OCI-LY7 (cell line): ENCODE results near the gene PIEZO2.

Experiments
- EZH2phosphoT487 ChIP-seq: fragments of 200-600 bp; sonication (generic); IDR thresholded peaks from 2 replicates; pipeline ENCODE4 v1.6.1; 2018; ENCODE audit warnings: low read depth, borderline replicate concordance, mild to moderate bottlenecking, mixed run types, antibody characterized with exemption, low read length, moderate library complexity, mixed read lengths
- TF ChIP-seq, protein P1 (sequence below): fragments of 200-600 bp; sonication (generic); conservative IDR thresholded peaks from 2 replicates; pipeline ENCODE4 v1.5.1; 2014; ENCODE audit warnings: mild to moderate bottlenecking, antibody characterized with exemption, low read length, moderate library complexity, mixed read lengths

DNA sequence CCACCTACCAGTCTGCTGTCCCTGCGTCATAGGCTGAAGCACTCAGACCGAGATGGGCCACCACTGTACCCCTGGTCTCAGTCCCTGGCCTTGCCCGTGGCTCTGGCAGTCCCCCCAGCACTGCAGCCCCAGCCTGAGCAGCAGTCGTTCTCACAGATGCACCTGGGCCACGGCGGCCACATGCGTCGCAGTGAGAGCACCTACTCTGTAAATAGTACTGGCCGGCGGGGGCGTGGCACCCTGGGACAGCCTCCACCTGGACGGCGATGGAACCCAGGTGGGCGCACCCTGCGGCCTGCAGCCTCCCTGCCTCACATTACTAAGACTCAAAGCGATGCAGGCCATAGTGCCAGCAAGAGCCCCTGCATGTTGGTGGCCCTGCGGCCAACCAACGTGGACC, 424.7 kb downstream of the PIEZO2 start:
- TF ChIP-seq, protein P1, sequence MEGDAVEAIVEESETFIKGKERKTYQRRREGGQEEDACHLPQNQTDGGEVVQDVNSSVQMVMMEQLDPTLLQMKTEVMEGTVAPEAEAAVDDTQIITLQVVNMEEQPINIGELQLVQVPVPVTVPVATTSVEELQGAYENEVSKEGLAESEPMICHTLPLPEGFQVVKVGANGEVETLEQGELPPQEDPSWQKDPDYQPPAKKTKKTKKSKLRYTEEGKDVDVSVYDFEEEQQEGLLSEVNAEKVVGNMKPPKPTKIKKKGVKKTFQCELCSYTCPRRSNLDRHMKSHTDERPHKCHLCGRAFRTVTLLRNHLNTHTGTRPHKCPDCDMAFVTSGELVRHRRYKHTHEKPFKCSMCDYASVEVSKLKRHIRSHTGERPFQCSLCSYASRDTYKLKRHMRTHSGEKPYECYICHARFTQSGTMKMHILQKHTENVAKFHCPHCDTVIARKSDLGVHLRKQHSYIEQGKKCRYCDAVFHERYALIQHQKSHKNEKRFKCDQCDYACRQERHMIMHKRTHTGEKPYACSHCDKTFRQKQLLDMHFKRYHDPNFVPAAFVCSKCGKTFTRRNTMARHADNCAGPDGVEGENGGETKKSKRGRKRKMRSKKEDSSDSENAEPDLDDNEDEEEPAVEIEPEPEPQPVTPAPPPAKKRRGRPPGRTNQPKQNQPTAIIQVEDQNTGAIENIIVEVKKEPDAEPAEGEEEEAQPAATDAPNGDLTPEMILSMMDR, result no peak
- TF ChIP-seq EZH2phosphoT487, result no peak
